A549 (cell line): Measurements from ENCODE around the gene BPGM. TPM values are rescaled to one million over a fixed set of nuclear protein-coding genes. Genes with fewer than 3 reads are reported as not detected.
A peak's percentile ranks its signal among the peaks of the same experiment; 100 is the strongest.

Experiments used
- ATAC-seq, 2 experiments: fragments of 200-7000 bp in 1 of 2; fragments of >200 bp in 1 of 2; cut with Nextera tagmentation in 1 of 2; cut with Tn5 transposase in 1 of 2; 3 replicates each; pipeline versions ENCODE4 v1.8.0 to v1.9.1; 2018 to 2020; ENCODE audit warnings: mild to moderate bottlenecking in 1 of 2, moderate library complexity in 1 of 2
- CTCF ChIA-PET: fragments of 300-600 bp; sonication (Branson Sonifier 250); formaldehyde crosslinking; extraction: SDS; loops from one replicate; lab custom pipeline; 2021; ENCODE audit warnings: antibody characterized with exemption, inconsistent platforms; lab: Yijun Ruan, JAX
- POLR2A ChIA-PET: fragments of 350-600 bp; formaldehyde crosslinking; extraction: SDS; loops from one replicate; lab custom pipeline; 2021; ENCODE audit warnings: antibody characterized with exemption, inconsistent platforms; lab: Yijun Ruan, JAX
- DNase-seq, 2 experiments: peaks; one replicate each; pipeline versions ENCODE4 v3.0.0 to v3.0.0-alpha.2; 2011 to 2016; ENCODE audit warnings: low read depth in 1 of 2, low spot score in 1 of 2
- FAIRE-seq: peaks from 2 replicates; lab custom pipeline; 2011; peaks lifted over from hg19 to GRCh38; lab: Jason Lieb, UNC
- H3K27ac ChIP-seq, 2 experiments: fragments of >200 bp; sonication (Bioruptor Twin); formaldehyde crosslinking; 3 replicates each; pipeline ENCODE4 v1.5.1; 2016 to 2017
- H3K4me1 ChIP-seq: fragments of >200 bp; sonication (Bioruptor Twin); formaldehyde crosslinking; 3 replicates; pipeline ENCODE4 v1.6.1; 2016
- H3K4me2 ChIP-seq: fragments of >200 bp; sonication (Bioruptor Twin); formaldehyde crosslinking; 3 replicates; pipeline ENCODE4 v1.6.1; 2016
- H3K4me3 ChIP-seq: fragments of >200 bp; sonication (Bioruptor Twin); formaldehyde crosslinking; 3 replicates; pipeline ENCODE4 v1.5.1; 2016
- H3K9me3 ChIP-seq: fragments of >200 bp; sonication (Bioruptor Twin); formaldehyde crosslinking; 3 replicates; pipeline ENCODE4 v1.6.1; 2016
- BHLHE40 ChIP-seq: IDR thresholded peaks from 2 replicates; pipeline ENCODE4 v1.6.1; 2012; ENCODE audit warnings: low read depth, low read length, inconsistent platforms
- CBX2 ChIP-seq: fragments of 200-600 bp; sonication (generic); IDR thresholded peaks from 2 replicates; pipeline ENCODE4 v1.6.1; 2016; ENCODE audit warnings: low read depth, mild to moderate bottlenecking, borderline replicate concordance
- CHD2 ChIP-seq: fragments of 150-350 bp; IDR thresholded peaks from 2 replicates; pipeline ENCODE4 v1.6.1; 2014; ENCODE audit warnings: low read length; ENCODE audit not compliant: partially characterized antibody
- EHMT2 ChIP-seq: fragments of 200-600 bp; sonication (generic); IDR thresholded peaks from 2 replicates; pipeline ENCODE4 v1.6.1; 2016; ENCODE audit warnings: antibody characterized with exemption, low read depth, mild to moderate bottlenecking, moderate library complexity
- FOXS1 ChIP-seq: fragments of 250-450 bp; sonication (Bioruptor Pico); IDR thresholded peaks from 2 replicates; pipeline ENCODE4 v1.5.0; 2020; ENCODE audit warnings: mild to moderate bottlenecking, moderate library complexity
- HOXB5 ChIP-seq: fragments of 250-450 bp; sonication (Bioruptor Pico); IDR thresholded peaks from 2 replicates; pipeline ENCODE4 v1.5.0; 2020; ENCODE audit warnings: mild to moderate bottlenecking, moderate library complexity
- MAZ ChIP-seq: fragments of 150-350 bp; IDR thresholded peaks from 2 replicates; pipeline ENCODE4 v1.6.1; 2014; ENCODE audit warnings: antibody characterized with exemption, low read depth, low read length, borderline replicate concordance
- POLR2AphosphoS2 ChIP-seq: conservative IDR thresholded peaks from 2 replicates; pipeline ENCODE4 v1.6.1; 2012; ENCODE audit warnings: low read length, improper control_type of control experiment, inconsistent platforms
- RAD21 ChIP-seq, 2 experiments: fragments of >200 bp in 1 of 2; sonication (Bioruptor Twin) in 1 of 2; formaldehyde crosslinking in 1 of 2; IDR thresholded peaks in 1 of 2; conservative IDR thresholded peaks in 1 of 2; 2 replicates in 1 of 2; 3 replicates in 1 of 2; pipeline ENCODE4 v1.6.1; 2012 to 2018; ENCODE audit warnings: inconsistent platforms in 1 of 2
- RFX5 ChIP-seq: fragments of 450-650 bp; IDR thresholded peaks from 2 replicates; pipeline ENCODE4 v1.7.1; 2014; ENCODE audit warnings: antibody characterized with exemption, mild to moderate bottlenecking, moderate library complexity
- SMC3 ChIP-seq: fragments of >200 bp; sonication (Bioruptor Twin); formaldehyde crosslinking; IDR thresholded peaks from 3 replicates; pipeline ENCODE4 v1.6.1; 2018; ENCODE audit warnings: inconsistent platforms
- TFCP2L1 ChIP-seq: fragments of 250-450 bp; sonication (Bioruptor Pico); IDR thresholded peaks from 2 replicates; pipeline ENCODE4 v1.5.0; 2021; ENCODE audit warnings: mild to moderate bottlenecking
- ZFP36 ChIP-seq: fragments of 450-650 bp; IDR thresholded peaks from 2 replicates; pipeline ENCODE4 v1.6.1; 2014; ENCODE audit warnings: borderline replicate concordance; ENCODE audit not compliant: partially characterized antibody
- ZNF302 ChIP-seq: fragments of 250-450 bp; sonication (Bioruptor Pico); IDR thresholded peaks from 2 replicates; pipeline ENCODE4 v1.9.0; 2021; ENCODE audit warnings: inconsistent platforms, mild to moderate bottlenecking, moderate library complexity
- ZSCAN20 ChIP-seq: fragments of 250-450 bp; sonication (Bioruptor Pico); IDR thresholded peaks from 2 replicates; pipeline ENCODE4 v1.8.0; 2022; ENCODE audit warnings: mild to moderate bottlenecking, moderate library complexity
- WGBS: methylation state at CpG from one replicate; pipeline ENCODE4 v1.1.6; 2017; ENCODE audit errors: missing lambda C conversion rate; 5-methylcytosine and 5-hydroxymethylcytosine counted together
- polyA plus RNA-seq, 4 experiments: library from polyadenylated mRNA; depleted of rRNA in 3 of 4; stranded (reverse); fragments of >200 nt; fragmentation: RNase III in 1 of 4; extraction: RNeasy Plus Mini Kit Qiagen cat#74134 plus additional on column Dnase treatment in 1 of 4; gene quantifications; 2 replicates in 3 of 4; 3 replicates in 1 of 4; pipeline ENCODE4 v1.2.3, GENCODE V29; 2011 to 2017
- TF ChIP-seq, protein P1 (sequence below): fragments of >200 bp; sonication (Bioruptor Twin); formaldehyde crosslinking; IDR thresholded peaks from 3 replicates; pipeline ENCODE4 v1.5.1; 2016
- TF ChIP-seq, protein P2 (sequence below): IDR thresholded peaks from 2 replicates; pipeline ENCODE4 v1.6.1; 2012
- TF ChIP-seq, protein P3 (sequence below): fragments of >200 bp; sonication (Bioruptor Twin); formaldehyde crosslinking; IDR thresholded peaks from 3 replicates; pipeline ENCODE4 v1.6.1; 2016

Gene BPGM
- polyA plus RNA-seq, 2 of the 4 experiments (the other 2 are of a cell fraction), result 19.4 to 28.3 TPM

- Histone ChIP-seq H3K4me1 (no peaks in the 10 kb centered on the region), H3K9me3 (no peaks in the 10 kb centered on the region), H3K4me3 (no peak overlapping the region), H3K27ac (no peak overlapping the region), H3K4me2 (no peak overlapping the region)
- DNase-seq, result no peak
- 69% methylated on average over 4 of the region's 4 CpGs for WGBS
- FAIRE-seq, result no peak
- ChIA-PET CTCF (interaction anchor here (0.7 to 1.3 kb wide), 3 partner anchors 17 to 517 kb away, joined by 3 to 4 read pairs (median 3); no protein-coding TSS in a partner anchor), POLR2A (no interaction called here)
- TF ChIP-seq, protein P1, sequence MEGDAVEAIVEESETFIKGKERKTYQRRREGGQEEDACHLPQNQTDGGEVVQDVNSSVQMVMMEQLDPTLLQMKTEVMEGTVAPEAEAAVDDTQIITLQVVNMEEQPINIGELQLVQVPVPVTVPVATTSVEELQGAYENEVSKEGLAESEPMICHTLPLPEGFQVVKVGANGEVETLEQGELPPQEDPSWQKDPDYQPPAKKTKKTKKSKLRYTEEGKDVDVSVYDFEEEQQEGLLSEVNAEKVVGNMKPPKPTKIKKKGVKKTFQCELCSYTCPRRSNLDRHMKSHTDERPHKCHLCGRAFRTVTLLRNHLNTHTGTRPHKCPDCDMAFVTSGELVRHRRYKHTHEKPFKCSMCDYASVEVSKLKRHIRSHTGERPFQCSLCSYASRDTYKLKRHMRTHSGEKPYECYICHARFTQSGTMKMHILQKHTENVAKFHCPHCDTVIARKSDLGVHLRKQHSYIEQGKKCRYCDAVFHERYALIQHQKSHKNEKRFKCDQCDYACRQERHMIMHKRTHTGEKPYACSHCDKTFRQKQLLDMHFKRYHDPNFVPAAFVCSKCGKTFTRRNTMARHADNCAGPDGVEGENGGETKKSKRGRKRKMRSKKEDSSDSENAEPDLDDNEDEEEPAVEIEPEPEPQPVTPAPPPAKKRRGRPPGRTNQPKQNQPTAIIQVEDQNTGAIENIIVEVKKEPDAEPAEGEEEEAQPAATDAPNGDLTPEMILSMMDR, result no peak
- TF ChIP-seq ZFP36 (no peak), ZNF302 (CRISPR knock-in tag) (no peak), CBX2 (no peak)
- TF ChIP-seq, protein P2, sequence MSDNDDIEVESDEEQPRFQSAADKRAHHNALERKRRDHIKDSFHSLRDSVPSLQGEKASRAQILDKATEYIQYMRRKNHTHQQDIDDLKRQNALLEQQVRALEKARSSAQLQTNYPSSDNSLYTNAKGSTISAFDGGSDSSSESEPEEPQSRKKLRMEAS, result no peak
- ATAC-seq, result no peak
Measured at GRCh38 chr7:134722786-134723322, 76.2 kb downstream of the BPGM start.

DNA sequence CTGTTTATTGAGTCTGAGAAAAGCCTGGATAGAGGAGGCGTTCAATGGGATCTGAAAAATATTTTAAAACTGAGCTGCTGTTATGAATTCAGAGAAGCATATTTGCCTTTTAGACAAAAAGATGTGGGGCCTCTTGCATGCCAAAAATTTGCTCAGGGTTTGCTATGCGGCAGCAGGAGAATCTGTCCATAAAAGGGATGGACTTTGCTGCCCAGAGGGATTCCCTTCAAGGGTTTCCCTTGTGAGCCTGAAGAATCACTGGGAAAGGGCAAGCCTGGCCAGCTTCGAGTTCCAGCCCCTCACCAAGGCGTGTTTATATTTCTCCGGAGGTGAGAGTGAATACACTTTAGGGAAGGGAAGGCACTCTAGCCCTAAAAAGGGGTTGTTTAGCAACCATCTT is 77.2 kb downstream of the BPGM start:
- no peak for DNase-seq
- FAIRE-seq, result no peak
- Histone ChIP-seq H3K4me2 (no peak overlapping the region), H3K9me3 (no peaks in the 10 kb centered on the region), H3K4me1 (no peaks in the 10 kb centered on the region), H3K27ac (no peak overlapping the region)
- no peak for ATAC-seq
- TF ChIP-seq HOXB5 (CRISPR knock-in tag), result no peak
- no peak for TF ChIP-seq ZSCAN20 (CRISPR knock-in tag)
- TF ChIP-seq, protein P2, result no peak
- TF ChIP-seq POLR2AphosphoS2, result no peak
- TF ChIP-seq SMC3, result no peak
- TF ChIP-seq ZNF302 (CRISPR knock-in tag), result no peak
- TF ChIP-seq CHD2, result no peak
- TF ChIP-seq RFX5, result no peak
- no peak for TF ChIP-seq MAZ
- TF ChIP-seq FOXS1 (CRISPR knock-in tag), result no peak
- TF ChIP-seq, all 56 proteins: peak for 0
- no peak overlapping the region for H3K4me3 ChIP-seq
- ChIA-PET POLR2A (no interaction called here), CTCF (interaction anchor here (0.6 to 1.9 kb wide), 25 partner anchors 8 to 263 kb away, joined by 3 to 12 read pairs (median 4); partner anchors contain the start of gene AGBL3)
- WGBS, result 71% methylated on average over 5 of the region's 5 CpGs

DNA sequence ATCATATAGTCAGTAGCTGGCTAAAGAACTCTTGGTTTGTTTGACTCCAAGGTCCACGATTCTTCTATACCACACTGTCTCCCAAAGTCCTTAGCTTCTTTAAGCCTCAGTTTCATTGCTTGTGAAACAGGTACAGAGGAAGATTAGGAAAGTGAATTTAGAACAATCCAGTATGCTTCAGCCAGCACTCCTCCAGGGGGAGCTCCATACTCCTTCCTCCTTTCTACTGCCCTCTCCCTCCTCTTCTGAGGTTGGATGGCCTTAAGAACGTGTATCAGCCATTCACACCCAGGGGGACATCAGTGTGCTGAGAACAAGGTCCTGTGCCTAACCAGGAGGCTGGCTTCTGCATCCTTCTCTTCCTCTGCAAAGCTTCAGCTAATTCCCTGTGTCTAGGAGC is 78.0 kb downstream of the BPGM start:
- Histone ChIP-seq H3K4me2 (no peak overlapping the region), H3K4me3 (no peak overlapping the region), H3K4me1 (no peaks in the 10 kb centered on the region), H3K27ac (no peak overlapping the region), H3K9me3 (no peaks in the 10 kb centered on the region)
- DNase-seq (peak; percentile 44 to 55), FAIRE-seq (no peak), ATAC-seq (peak; percentile 81 to 91; a peak in 5 of 6 replicates)
- no peak for TF ChIP-seq BHLHE40
- no peak for TF ChIP-seq TFCP2L1 (CRISPR knock-in tag)
- TF ChIP-seq EHMT2, result no peak
- no peak for TF ChIP-seq ZNF302 (CRISPR knock-in tag)
- TF ChIP-seq, protein P1, result peak; percentile 59
- peak; percentile 54 for TF ChIP-seq SMC3
- TF ChIP-seq RAD21 (conservative IDR thresholded peaks at IDR 0.05 in 1 of 2, IDR thresholded peaks at IDR 0.05 in 1 of 2), result peak; percentile 59 to 67
- TF ChIP-seq, protein P3, sequence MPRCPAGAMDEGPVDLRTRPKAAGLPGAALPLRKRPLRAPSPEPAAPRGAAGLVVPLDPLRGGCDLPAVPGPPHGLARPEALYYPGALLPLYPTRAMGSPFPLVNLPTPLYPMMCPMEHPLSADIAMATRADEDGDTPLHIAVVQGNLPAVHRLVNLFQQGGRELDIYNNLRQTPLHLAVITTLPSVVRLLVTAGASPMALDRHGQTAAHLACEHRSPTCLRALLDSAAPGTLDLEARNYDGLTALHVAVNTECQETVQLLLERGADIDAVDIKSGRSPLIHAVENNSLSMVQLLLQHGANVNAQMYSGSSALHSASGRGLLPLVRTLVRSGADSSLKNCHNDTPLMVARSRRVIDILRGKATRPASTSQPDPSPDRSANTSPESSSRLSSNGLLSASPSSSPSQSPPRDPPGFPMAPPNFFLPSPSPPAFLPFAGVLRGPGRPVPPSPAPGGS, result no peak
- WGBS, result 19% methylated on average over 2 of the region's 2 CpGs
- ChIA-PET POLR2A (no interaction called here), CTCF (interaction anchor here (0.6 to 1.9 kb wide), 30 partner anchors 9 to 440 kb away, joined by 3 to 12 read pairs (median 4); partner anchors contain the start of gene AGBL3)
